Suprapubic skin (tissue), 4 donors: ENCODE measurements around the gene PLS1.

Experiments
- EP300 ChIP-seq: sonication (generic); formaldehyde crosslinking; IDR thresholded peaks from one replicate; pipeline ENCODE4 v1.6.1; 2017; ENCODE audit warnings: antibody characterized with exemption
- POLR2AphosphoS5 ChIP-seq, 3 donors: sonication (generic); formaldehyde crosslinking; IDR thresholded peaks; one replicate each; pipeline ENCODE4 v1.6.1; 2017; ENCODE audit warnings: antibody characterized with exemption in 3 of 3
- TF ChIP-seq, protein P1 (sequence below), 2 donors: fragments of 200-600 bp in 1 of 2; fragments of 450-650 bp in 1 of 2; sonication (generic) in 1 of 2; IDR thresholded peaks; one replicate each; pipeline ENCODE4 v1.5.1; 2016 to 2019; ENCODE audit warnings: antibody characterized with exemption in 2 of 2, mild to moderate bottlenecking in 1 of 2, moderate library complexity in 1 of 2

DNA sequence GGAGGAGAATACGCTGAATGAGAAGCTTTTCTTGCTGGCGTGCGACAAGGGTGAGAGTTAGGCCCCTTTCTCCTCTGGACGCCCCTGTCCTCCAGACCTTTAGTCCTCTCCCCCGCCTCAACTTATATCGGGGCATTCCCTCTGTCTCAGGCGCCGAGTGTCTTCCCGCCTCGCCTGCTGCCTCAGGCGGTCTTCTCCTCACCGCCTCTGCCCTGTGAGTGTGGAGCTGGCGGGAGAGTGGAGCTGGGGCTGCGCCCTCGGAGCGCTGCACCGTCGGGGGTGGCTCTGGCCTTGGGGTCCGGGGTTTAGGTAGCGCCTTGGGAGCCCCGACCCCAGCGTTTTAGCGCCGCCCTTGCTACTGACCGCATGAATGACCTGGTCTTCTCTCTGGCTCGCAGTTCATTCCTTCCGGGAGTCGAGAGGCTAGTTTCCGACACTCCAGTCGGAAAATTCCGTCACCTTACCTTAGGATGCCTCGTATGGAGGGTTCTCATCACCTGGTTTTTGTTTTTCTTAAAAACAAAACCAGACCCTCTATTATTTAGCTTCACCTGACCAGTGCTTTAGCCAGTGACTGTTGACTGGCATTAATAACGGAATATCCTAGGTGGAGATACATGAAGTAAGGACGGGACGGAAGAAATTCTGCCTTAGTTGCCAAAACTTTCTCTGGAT lies 128.6 kb downstream of the PLS1 start:
- TF ChIP-seq, protein P1, sequence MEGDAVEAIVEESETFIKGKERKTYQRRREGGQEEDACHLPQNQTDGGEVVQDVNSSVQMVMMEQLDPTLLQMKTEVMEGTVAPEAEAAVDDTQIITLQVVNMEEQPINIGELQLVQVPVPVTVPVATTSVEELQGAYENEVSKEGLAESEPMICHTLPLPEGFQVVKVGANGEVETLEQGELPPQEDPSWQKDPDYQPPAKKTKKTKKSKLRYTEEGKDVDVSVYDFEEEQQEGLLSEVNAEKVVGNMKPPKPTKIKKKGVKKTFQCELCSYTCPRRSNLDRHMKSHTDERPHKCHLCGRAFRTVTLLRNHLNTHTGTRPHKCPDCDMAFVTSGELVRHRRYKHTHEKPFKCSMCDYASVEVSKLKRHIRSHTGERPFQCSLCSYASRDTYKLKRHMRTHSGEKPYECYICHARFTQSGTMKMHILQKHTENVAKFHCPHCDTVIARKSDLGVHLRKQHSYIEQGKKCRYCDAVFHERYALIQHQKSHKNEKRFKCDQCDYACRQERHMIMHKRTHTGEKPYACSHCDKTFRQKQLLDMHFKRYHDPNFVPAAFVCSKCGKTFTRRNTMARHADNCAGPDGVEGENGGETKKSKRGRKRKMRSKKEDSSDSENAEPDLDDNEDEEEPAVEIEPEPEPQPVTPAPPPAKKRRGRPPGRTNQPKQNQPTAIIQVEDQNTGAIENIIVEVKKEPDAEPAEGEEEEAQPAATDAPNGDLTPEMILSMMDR (IDR thresholded peaks at IDR 0.05) = no peak
- no peak for TF ChIP-seq EP300
- TF ChIP-seq POLR2AphosphoS5 (IDR thresholded peaks at IDR 0.05) = no peak
